Esophagus muscularis mucosa (tissue), 4 donors: ENCODE measurements around the gene ELANE.

Experiments
- EP300 ChIP-seq: sonication (generic); formaldehyde crosslinking; IDR thresholded peaks from one replicate; pipeline ENCODE4 v1.6.1; 2017; ENCODE audit warnings: antibody characterized with exemption
- POLR2A ChIP-seq: fragments of 450-650 bp; IDR thresholded peaks from one replicate; pipeline ENCODE4 v1.6.1; 2017; ENCODE audit warnings: antibody characterized with exemption, moderate library complexity, mild to moderate bottlenecking, low read depth
- POLR2AphosphoS5 ChIP-seq, 2 donors: sonication (generic); formaldehyde crosslinking; IDR thresholded peaks; one replicate each; pipeline ENCODE4 v1.6.1; 2017; ENCODE audit warnings: antibody characterized with exemption in 2 of 2
- TF ChIP-seq, protein P1 (sequence below), 3 experiments: fragments of 200-600 bp in 2 of 3; fragments of 450-650 bp in 1 of 3; sonication (generic) in 2 of 3; IDR thresholded peaks; one replicate each; pipeline ENCODE4 v1.5.1; 2017 to 2019; ENCODE audit warnings: antibody characterized with exemption in 3 of 3, mild to moderate bottlenecking in 2 of 3, moderate library complexity in 1 of 3

DNA sequence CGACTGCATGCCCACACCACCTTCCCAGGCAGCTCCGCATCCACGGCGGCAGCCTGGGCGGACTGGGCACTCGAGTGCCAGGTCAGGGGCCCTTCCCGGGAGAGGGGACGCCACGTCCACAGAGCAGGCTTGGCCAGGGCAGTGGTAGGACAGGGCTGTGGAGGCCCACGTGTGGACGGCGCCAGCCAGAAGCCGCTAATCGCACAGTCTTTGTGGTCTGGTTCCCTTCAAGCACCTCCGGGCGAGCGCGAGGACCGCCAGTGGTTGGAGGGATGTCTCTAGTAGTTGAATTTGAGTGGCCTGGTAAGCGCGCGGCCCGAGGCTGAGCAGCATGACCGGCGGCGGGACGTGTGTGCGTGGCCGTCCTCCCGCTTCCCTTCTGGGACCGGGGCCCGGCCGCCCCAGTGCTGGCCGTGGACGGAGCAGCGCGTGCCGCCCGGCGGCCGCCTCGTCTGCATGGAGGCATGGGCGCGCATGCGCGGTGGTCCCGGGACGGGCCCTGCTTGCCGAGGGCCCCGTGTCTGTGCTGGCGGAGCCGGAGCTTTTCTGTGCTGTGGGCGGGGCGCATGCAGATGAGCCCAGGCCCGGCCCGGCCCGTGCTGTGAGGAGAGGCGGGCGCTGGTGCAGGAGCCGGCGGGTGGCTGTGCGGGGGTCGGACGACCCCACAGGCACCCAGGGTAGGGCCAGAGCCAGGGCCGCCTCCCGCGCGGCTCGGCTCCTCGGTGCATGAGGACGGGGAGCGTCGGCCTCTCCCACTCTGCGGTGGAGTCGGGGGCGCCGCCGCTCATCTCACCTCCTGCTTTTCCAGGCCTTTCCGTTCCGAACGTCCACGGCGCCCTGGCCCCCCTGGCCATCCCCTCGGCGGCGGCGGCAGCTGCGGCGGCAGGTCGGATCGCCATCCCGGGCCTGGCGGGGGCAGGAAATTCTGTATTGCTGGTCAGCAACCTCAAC, 46.2 kb upstream of the ELANE start:
- TF ChIP-seq, protein P1, sequence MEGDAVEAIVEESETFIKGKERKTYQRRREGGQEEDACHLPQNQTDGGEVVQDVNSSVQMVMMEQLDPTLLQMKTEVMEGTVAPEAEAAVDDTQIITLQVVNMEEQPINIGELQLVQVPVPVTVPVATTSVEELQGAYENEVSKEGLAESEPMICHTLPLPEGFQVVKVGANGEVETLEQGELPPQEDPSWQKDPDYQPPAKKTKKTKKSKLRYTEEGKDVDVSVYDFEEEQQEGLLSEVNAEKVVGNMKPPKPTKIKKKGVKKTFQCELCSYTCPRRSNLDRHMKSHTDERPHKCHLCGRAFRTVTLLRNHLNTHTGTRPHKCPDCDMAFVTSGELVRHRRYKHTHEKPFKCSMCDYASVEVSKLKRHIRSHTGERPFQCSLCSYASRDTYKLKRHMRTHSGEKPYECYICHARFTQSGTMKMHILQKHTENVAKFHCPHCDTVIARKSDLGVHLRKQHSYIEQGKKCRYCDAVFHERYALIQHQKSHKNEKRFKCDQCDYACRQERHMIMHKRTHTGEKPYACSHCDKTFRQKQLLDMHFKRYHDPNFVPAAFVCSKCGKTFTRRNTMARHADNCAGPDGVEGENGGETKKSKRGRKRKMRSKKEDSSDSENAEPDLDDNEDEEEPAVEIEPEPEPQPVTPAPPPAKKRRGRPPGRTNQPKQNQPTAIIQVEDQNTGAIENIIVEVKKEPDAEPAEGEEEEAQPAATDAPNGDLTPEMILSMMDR (IDR thresholded peaks at IDR 0.05): no peak
- TF ChIP-seq POLR2A (no peak), POLR2AphosphoS5 (IDR thresholded peaks at IDR 0.05) (no peak), EP300 (no peak)
